K562 (cell line): Measurements from ENCODE around the gene MAP3K7.

Experiments
- E2F1 ChIP-seq: sonication (generic); formaldehyde crosslinking; IDR thresholded peaks from 2 replicates; pipeline ENCODE4 v1.8.1; 2023; ENCODE audit warnings: mild to moderate bottlenecking, missing genetic modification reagents, moderate library complexity
- HNRNPUL1 ChIP-seq: fragments of 200-400 bp; formaldehyde crosslinking; IDR thresholded peaks from 2 replicates; pipeline ENCODE4 v1.6.1; 2017; ENCODE audit warnings: low read length
- MAX ChIP-seq: sonication (generic); formaldehyde crosslinking; IDR thresholded peaks from 2 replicates; pipeline ENCODE4 v1.9.0; 2022; ENCODE audit warnings: mild to moderate bottlenecking, missing genetic modification reagents
- MCM2 ChIP-seq: fragments of 450-650 bp; IDR thresholded peaks from 2 replicates; pipeline ENCODE4 v1.6.1; 2017; ENCODE audit warnings: low read depth, mild to moderate bottlenecking
- PML ChIP-seq: IDR thresholded peaks from 2 replicates; pipeline ENCODE4 v1.6.1; 2012; ENCODE audit warnings: low read length, inconsistent platforms
- PTRF ChIP-seq: fragments of 450-650 bp; IDR thresholded peaks from 2 replicates; pipeline ENCODE4 v1.6.1; 2016; ENCODE audit warnings: mild to moderate bottlenecking, missing genetic modification characterization, missing compliant biosample characterization
- RBBP5 ChIP-seq: fragments of 200-600 bp; sonication (generic); IDR thresholded peaks from 2 replicates; pipeline ENCODE4 v1.6.1; 2012; ENCODE audit warnings: borderline replicate concordance, mild to moderate bottlenecking, low read length, control low read depth, inconsistent platforms; ENCODE audit not compliant: insufficient read depth, poor library complexity, severe bottlenecking
- RCOR1 ChIP-seq, 2 experiments: IDR thresholded peaks; 2 replicates each; pipeline ENCODE4 v1.6.1; 2012; ENCODE audit warnings: low read depth in 2 of 2, low read length in 2 of 2, borderline replicate concordance in 1 of 2, improper control_type of control experiment in 1 of 2
- TAF1 ChIP-seq: IDR thresholded peaks from 2 replicates; pipeline ENCODE4 v1.6.1; 2011; ENCODE audit warnings: mild to moderate bottlenecking, low read length, moderate library complexity; ENCODE audit not compliant: insufficient read depth, control insufficient read depth, severe bottlenecking; ENCODE audit errors: extremely low read depth
- TF ChIP-seq, protein P1 (sequence below): fragments of 450-650 bp; IDR thresholded peaks from 2 replicates; pipeline ENCODE4 v1.6.1; 2018; ENCODE audit not compliant: partially characterized antibody
- TF ChIP-seq, protein P2 (sequence below), 3 experiments: IDR thresholded peaks in 2 of 3; conservative IDR thresholded peaks in 1 of 3; 2 replicates each; pipeline ENCODE4 v1.5.1; 2011 to 2012; ENCODE audit warnings: low read length in 3 of 3, mild to moderate bottlenecking in 3 of 3, control low read depth in 2 of 3, improper control_type of control experiment in 1 of 3, inconsistent platforms in 1 of 3, low read depth in 1 of 3, mixed read lengths in 1 of 3, moderate library complexity in 1 of 3; ENCODE audit not compliant: insufficient read depth in 2 of 3

DNA sequence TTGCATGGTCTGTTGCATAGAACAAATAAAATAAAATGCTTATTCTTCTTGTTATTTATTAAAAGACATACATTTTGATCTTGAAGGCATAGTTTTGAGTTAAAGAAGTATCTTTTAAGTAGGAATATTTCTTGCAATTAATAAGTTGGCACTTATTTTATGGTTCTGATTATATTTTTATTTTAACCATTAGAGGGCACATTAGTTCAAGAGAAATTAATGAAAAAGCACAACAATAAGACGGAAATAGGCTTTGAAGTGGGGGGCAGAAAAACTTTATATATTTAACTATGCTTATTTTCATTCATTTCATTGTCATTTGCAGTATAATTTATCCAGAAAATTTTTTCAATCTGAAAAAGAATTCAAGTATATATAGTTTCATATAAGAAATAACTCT is 44.2 kb upstream of the MAP3K7 start:
- TF ChIP-seq, protein P1, sequence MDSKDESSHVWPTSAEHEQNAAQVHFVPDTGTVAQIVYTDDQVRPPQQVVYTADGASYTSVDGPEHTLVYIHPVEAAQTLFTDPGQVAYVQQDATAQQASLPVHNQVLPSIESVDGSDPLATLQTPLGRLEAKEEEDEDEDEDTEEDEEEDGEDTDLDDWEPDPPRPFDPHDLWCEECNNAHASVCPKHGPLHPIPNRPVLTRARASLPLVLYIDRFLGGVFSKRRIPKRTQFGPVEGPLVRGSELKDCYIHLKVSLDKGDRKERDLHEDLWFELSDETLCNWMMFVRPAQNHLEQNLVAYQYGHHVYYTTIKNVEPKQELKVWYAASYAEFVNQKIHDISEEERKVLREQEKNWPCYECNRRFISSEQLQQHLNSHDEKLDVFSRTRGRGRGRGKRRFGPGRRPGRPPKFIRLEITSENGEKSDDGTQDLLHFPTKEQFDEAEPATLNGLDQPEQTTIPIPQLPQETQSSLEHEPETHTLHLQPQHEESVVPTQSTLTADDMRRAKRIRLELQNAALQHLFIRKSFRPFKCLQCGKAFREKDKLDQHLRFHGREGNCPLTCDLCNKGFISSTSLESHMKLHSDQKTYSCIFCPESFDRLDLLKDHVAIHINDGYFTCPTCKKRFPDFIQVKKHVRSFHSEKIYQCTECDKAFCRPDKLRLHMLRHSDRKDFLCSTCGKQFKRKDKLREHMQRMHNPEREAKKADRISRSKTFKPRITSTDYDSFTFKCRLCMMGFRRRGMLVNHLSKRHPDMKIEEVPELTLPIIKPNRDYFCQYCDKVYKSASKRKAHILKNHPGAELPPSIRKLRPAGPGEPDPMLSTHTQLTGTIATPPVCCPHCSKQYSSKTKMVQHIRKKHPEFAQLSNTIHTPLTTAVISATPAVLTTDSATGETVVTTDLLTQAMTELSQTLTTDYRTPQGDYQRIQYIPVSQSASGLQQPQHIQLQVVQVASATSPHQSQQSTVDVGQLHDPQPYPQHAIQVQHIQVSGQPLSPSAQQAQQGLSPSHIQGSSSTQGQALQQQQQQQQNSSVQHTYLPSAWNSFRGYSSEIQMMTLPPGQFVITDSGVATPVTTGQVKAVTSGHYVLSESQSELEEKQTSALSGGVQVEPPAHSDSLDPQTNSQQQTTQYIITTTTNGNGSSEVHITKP = no peak
- TF ChIP-seq, protein P2, sequence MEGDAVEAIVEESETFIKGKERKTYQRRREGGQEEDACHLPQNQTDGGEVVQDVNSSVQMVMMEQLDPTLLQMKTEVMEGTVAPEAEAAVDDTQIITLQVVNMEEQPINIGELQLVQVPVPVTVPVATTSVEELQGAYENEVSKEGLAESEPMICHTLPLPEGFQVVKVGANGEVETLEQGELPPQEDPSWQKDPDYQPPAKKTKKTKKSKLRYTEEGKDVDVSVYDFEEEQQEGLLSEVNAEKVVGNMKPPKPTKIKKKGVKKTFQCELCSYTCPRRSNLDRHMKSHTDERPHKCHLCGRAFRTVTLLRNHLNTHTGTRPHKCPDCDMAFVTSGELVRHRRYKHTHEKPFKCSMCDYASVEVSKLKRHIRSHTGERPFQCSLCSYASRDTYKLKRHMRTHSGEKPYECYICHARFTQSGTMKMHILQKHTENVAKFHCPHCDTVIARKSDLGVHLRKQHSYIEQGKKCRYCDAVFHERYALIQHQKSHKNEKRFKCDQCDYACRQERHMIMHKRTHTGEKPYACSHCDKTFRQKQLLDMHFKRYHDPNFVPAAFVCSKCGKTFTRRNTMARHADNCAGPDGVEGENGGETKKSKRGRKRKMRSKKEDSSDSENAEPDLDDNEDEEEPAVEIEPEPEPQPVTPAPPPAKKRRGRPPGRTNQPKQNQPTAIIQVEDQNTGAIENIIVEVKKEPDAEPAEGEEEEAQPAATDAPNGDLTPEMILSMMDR (IDR thresholded peaks at IDR 0.05 in 2 of 3, conservative IDR thresholded peaks at IDR 0.05 in 1 of 3; ENCODE audit: insufficient read depth in 2 of 3, low read depth in 1 of 3, low read length in 3 of 3) = 0 out of 6 replicates have a peak, but pooled peaks of 1 of the 3 experiments have one; percentile 4
- no peak for TF ChIP-seq TAF1
- TF ChIP-seq MCM2 = no peak
- TF ChIP-seq HNRNPUL1 = no peak
- no peak for TF ChIP-seq RBBP5
- TF ChIP-seq PTRF (tag) = no peak
- no peak for TF ChIP-seq RCOR1 (IDR thresholded peaks at IDR 0.05; ENCODE audit: borderline replicate concordance in 1 of 2, low read depth in 2 of 2, low read length in 2 of 2)
- TF ChIP-seq E2F1 = no peak
- TF ChIP-seq MAX = no peak
- no peak for TF ChIP-seq PML
